ENCODE results near the gene EFL1.
"Not testable (repeated sequence)": the region's sequence is repeated elsewhere in the genome, so short reads cannot be mapped to it uniquely, and the experiment has no call there.

EFL1 gene

GRCh38 chr15:82275410-82275809 lies 12.9 kb upstream of the EFL1 start:
- DNase-seq: no peak

- peak; percentile 72 for DNase-seq
Measured at GRCh38 chr15:82272154-82272553, 9.6 kb upstream of the EFL1 start.

GRCh38 chr15:82268454-82268853 lies 5.9 kb upstream of the EFL1 start:
- not testable (repeated sequence) for DNase-seq

GRCh38 chr15:82267137-82267536 lies 4.6 kb upstream of the EFL1 start:
- DNase-seq: peak; percentile 48

GRCh38 chr15:82263350-82263749 lies 816 bp upstream of the EFL1 start:
- DNase-seq: no peak

- DNase-seq: peak; percentile 76
Measured at GRCh38 chr15:82261566-82262421, 740 bp downstream of the EFL1 start.

- not testable (repeated sequence) for DNase-seq
Measured at GRCh38 chr15:82248261-82248660, 14.3 kb downstream of the EFL1 start.

- DNase-seq: not testable (repeated sequence)
Measured at GRCh38 chr15:82245956-82246355, 16.6 kb downstream of the EFL1 start.

GRCh38 chr15:82243644-82244043 lies 18.9 kb downstream of the EFL1 start:
- not testable (repeated sequence) for DNase-seq

GRCh38 chr15:82241836-82242499 lies 20.6 kb downstream of the EFL1 start:
- DNase-seq: not testable (repeated sequence)

GRCh38 chr15:82239685-82240391 lies 22.7 kb downstream of the EFL1 start:
- no peak for DNase-seq

- not testable (repeated sequence) for DNase-seq
Measured at GRCh38 chr15:82237944-82238534, 24.5 kb downstream of the EFL1 start.

GRCh38 chr15:82231842-82232241 lies 30.7 kb downstream of the EFL1 start:
- DNase-seq: peak; percentile 70

- DNase-seq: no peak
Measured at GRCh38 chr15:82231233-82231632, 31.3 kb downstream of the EFL1 start.

GRCh38 chr15:82228750-82229149 lies 33.8 kb downstream of the EFL1 start:
- DNase-seq: no peak

- peak; percentile 40 for DNase-seq
Measured at GRCh38 chr15:82221535-82221934, 41.0 kb downstream of the EFL1 start.

- not testable (repeated sequence) for DNase-seq
Measured at GRCh38 chr15:82216092-82216491, 46.4 kb downstream of the EFL1 start.

- not testable (repeated sequence) for DNase-seq
Measured at GRCh38 chr15:82212201-82212600, 50.3 kb downstream of the EFL1 start.

GRCh38 chr15:82210066-82210597 lies 52.4 kb downstream of the EFL1 start:
- DNase-seq: not testable (repeated sequence)

- DNase-seq: not testable (repeated sequence)
Measured at GRCh38 chr15:82204575-82204974, 58.0 kb downstream of the EFL1 start.

GRCh38 chr15:82197733-82198594 lies 64.6 kb downstream of the EFL1 start:
- DNase-seq: peak; percentile 79

- no peak for DNase-seq
Measured at GRCh38 chr15:82196353-82196752, 66.2 kb downstream of the EFL1 start.

All from OCI-M1 (cell line).